Omental fat pad (tissue), 4 donors: ENCODE data around the gene DNAH10. TPM values are rescaled to one million over a fixed set of nuclear protein-coding genes. Genes with fewer than 3 reads are reported as not detected.

Source experiments
- ATAC-seq: fragments of 150-250 bp; one replicate; pipeline ENCODE4 v1.9.1; 2016; ENCODE audit warnings: mild to moderate bottlenecking, moderate library complexity; ENCODE audit not compliant: low FRiP score
- DNase-seq: peaks from one replicate; pipeline ENCODE4 v3.0.0-alpha.2; 2019; ENCODE audit warnings: low spot score
- total RNA-seq, 4 donors: library from RNA; depleted of rRNA; stranded (reverse); fragments of >200 nt; gene quantifications; one replicate each; pipeline ENCODE4 v1.1.0, GENCODE V29; 2016
- TF ChIP-seq, protein P1 (sequence below), 3 donors: fragments of 450-650 bp; IDR thresholded peaks; one replicate each; pipeline ENCODE4 v1.5.1; 2016 to 2017; ENCODE audit warnings: antibody characterized with exemption in 3 of 3, mild to moderate bottlenecking in 3 of 3, moderate library complexity in 2 of 3

DNAH10 gene
- total RNA-seq, 4 donors from 2014 or later = 0.06 to 2.3 (median 0.48) TPM; not detected in 1

DNA sequence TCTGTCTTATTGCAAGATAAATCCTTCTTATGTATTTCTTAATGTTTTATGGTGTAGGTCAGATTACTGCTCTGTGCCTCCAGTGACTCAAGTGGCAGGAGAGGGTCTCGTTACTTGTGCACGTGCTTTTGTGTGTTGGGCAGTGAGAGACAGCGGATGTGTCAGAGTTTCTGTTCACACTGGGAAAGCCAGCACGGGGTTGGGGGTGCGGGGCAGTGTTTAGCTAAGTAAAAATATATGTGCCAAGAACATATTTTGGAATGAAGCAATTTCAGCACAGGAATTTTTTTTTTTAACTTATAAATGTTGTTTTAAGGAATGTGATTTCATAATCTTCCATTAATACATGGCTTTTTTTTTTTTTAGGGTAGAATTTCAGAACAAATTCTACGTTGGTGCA, 4.5 kb upstream of the DNAH10 start:
- DNase-seq (peak; percentile 55), ATAC-seq (peak; percentile 91)
- TF ChIP-seq, protein P1, sequence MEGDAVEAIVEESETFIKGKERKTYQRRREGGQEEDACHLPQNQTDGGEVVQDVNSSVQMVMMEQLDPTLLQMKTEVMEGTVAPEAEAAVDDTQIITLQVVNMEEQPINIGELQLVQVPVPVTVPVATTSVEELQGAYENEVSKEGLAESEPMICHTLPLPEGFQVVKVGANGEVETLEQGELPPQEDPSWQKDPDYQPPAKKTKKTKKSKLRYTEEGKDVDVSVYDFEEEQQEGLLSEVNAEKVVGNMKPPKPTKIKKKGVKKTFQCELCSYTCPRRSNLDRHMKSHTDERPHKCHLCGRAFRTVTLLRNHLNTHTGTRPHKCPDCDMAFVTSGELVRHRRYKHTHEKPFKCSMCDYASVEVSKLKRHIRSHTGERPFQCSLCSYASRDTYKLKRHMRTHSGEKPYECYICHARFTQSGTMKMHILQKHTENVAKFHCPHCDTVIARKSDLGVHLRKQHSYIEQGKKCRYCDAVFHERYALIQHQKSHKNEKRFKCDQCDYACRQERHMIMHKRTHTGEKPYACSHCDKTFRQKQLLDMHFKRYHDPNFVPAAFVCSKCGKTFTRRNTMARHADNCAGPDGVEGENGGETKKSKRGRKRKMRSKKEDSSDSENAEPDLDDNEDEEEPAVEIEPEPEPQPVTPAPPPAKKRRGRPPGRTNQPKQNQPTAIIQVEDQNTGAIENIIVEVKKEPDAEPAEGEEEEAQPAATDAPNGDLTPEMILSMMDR (IDR thresholded peaks at IDR 0.05) = no peak

DNA sequence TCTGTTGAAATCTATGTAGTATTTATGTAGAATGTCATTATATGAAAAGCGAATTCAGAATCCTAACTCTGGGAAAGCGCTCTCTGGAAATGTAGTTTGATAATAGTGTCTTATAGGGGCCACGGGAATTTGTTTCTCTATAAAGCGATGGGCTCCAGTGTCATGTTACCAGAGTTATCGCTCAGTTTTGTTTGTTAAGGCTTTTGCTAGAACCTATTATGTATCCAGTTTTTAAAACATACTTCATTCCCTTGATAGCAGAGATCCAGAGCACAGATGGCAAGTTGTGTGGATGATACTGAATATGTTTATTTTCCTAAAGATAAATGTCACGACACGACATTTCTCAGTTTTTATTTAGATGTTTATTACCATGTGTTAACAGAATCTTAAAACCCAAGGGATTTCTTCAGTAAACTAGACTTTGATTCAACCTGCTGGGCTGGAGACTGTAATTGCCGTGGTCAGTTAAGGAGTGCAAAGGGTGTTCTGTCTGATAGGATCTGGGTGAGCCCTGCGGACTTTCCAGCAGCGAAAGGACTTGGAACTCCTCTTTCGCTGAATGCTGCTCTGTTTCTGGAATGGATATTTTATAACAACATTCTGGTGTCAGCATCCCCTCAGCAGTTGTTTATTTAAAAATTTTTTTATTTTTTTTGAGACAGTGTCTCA, 1.7 kb upstream of the DNAH10 start:
- DNase-seq (no peak), ATAC-seq (no peak)
- TF ChIP-seq, protein P1 (IDR thresholded peaks at IDR 0.05) = no peak

DNA sequence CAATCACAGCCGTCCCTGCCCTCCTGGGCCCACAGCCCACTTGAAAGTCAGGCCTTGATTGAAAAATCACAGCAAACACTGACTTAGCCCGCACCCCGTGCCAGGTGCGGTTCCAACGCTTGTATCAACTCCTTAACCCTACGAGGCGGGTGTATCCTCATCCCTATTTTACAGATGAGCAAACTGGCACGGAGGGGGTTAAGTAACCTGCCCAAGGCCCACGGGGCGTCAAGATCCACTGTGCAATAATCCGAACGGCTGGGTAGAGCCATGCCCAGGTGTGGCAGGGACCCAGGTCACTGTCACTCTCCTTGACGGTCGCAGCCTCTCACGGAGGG, 583 bp downstream of the DNAH10 start:
- DNase-seq (no peak), ATAC-seq (no peak)
- TF ChIP-seq, protein P1 (IDR thresholded peaks at IDR 0.05) = no peak

DNA sequence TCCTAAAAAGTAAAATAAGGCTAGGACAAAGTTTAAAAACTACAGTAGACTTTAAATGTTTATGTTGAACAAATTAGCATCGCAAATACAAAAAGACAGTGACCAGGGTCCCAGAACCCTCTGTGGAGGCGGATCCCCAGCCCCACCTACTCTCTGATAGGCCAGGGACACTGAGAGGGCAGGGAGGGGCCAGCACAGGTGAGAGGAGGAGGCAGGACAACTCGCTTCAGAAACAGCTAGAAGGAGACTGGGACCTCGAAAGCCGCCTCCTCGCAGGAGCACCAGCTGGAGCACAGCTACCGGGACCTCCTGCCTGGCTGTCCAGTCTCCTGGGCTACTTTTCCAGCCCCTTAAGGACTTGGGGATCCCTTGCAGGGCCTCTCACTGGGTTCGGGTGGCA, 992 bp downstream of the DNAH10 start:
- DNase-seq = no peak
- TF ChIP-seq, protein P1 (IDR thresholded peaks at IDR 0.05) = no peak
- ATAC-seq = no peak

DNA sequence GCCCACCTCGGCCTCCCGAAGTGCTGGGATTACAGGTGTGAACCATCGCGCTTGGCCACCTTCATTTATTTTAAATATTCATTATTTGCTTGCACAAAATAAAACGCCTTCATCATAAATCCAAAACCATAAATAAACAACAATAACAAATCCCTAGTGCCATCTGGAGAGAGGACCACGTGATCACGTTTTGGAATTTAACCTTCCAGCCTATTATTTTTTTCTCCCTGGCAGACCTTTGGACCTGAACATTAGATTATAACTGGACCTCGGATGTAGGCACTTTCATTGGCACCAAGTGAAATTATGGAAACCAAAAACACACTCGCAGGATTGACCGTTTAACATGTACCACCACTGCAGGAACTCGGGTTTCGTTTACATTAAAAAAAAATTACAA, 2.0 kb downstream of the DNAH10 start:
- ATAC-seq = no peak
- no peak for DNase-seq
- TF ChIP-seq, protein P1 (IDR thresholded peaks at IDR 0.05) = no peak

DNA sequence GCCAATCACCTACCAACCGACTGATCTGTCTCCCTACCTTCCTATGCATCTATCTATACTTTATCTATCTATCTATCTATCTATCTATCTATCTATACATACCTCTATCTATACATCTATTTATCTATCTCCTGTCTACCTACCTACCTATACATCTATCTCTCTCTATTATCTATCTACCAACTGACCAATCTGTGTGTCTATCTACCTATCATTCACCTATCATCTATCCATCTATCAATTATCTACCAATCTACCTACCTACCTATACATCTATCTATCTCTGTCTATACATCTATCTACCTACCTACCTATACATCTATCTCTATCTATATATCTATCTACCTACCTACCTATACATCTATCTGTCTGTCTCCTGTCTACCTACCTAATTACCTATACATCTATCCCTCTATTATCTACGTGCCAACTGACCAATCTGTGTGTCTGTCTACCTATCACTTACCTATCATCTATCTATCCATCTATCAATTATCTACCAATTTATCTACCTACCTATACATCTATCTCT, 3.5 kb downstream of the DNAH10 start:
- no peak for ATAC-seq

More for the DNA sequence above, 3.5 kb downstream of the DNAH10 start:
- no peak for DNase-seq
- TF ChIP-seq, protein P1 (IDR thresholded peaks at IDR 0.05) = no peak
